Measurements from ENCODE around the gene KCNH6.

Gene KCNH6

GRCh38 chr17:63537001-63537400 lies 13.8 kb downstream of the KCNH6 start:
- TF ChIP-seq CTCF (conservative IDR thresholded peaks at IDR 0.05; ENCODE audit: low read length): no peak
- no peak for DNase-seq (ENCODE audit: low read depth)

GRCh38 chr17:63537991-63538692 lies 15.0 kb downstream of the KCNH6 start:
- H3K4me3 ChIP-seq (ENCODE audit: low read length): no peak overlapping the region
- peak; percentile 4 for DNase-seq (ENCODE audit: low read depth)
- TF ChIP-seq CTCF (conservative IDR thresholded peaks at IDR 0.05; ENCODE audit: low read length): no peak

More at GRCh38 chr17:63537001-63537400, 13.8 kb downstream of the KCNH6 start:
- no peak overlapping the region for H3K4me3 ChIP-seq (ENCODE audit: low read length)

GRCh38 chr17:63538693-63539595 lies 15.8 kb downstream of the KCNH6 start:
- TF ChIP-seq CTCF (conservative IDR thresholded peaks at IDR 0.05; ENCODE audit: low read length): no peak
- H3K4me3 ChIP-seq (ENCODE audit: low read length): no peak overlapping the region
- DNase-seq (ENCODE audit: low read depth): no peak

GRCh38 chr17:63540590-63540989 lies 17.4 kb downstream of the KCNH6 start:
- TF ChIP-seq CTCF (conservative IDR thresholded peaks at IDR 0.05; ENCODE audit: low read length): no peak
- DNase-seq (ENCODE audit: low read depth): no peak
- H3K4me3 ChIP-seq (ENCODE audit: low read length): no peak overlapping the region

GRCh38 chr17:63542218-63542545 lies 19.0 kb downstream of the KCNH6 start:
- H3K4me3 ChIP-seq (ENCODE audit: low read length): no peak overlapping the region
- TF ChIP-seq CTCF (conservative IDR thresholded peaks at IDR 0.05; ENCODE audit: low read length): no peak
- no peak for DNase-seq (ENCODE audit: low read depth)

- no peak overlapping the region for H3K4me3 ChIP-seq (ENCODE audit: low read length)
- no peak for TF ChIP-seq CTCF (conservative IDR thresholded peaks at IDR 0.05; ENCODE audit: low read length)
- no peak for DNase-seq (ENCODE audit: low read depth)
These were observed 20.0 kb downstream of the KCNH6 start for GRCh38 chr17:63542942-63543821.
